GM12878 (cell line): ENCODE results near the gene CCDC87. TPM values are rescaled to one million over a fixed set of nuclear protein-coding genes. Genes with fewer than 3 reads are reported as not detected.

Source experiments
- BCL3 ChIP-seq: IDR thresholded peaks from 2 replicates; pipeline ENCODE4 v1.6.1; 2011; ENCODE audit warnings: borderline replicate concordance, low read depth, mild to moderate bottlenecking, moderate library complexity, low read length; ENCODE audit not compliant: insufficient read depth, poor library complexity, severe bottlenecking
- BRCA1 ChIP-seq: IDR thresholded peaks from 2 replicates; pipeline ENCODE4 v1.6.1; 2011; ENCODE audit warnings: low read depth, low read length, improper control_type of control experiment
- CBFB ChIP-seq: IDR thresholded peaks from 2 replicates; pipeline ENCODE4 v1.6.1; 2016; ENCODE audit warnings: antibody characterized with exemption, low read depth
- CREM ChIP-seq: IDR thresholded peaks from 2 replicates; pipeline ENCODE4 v1.6.1; 2014; ENCODE audit warnings: antibody characterized with exemption, low read depth
- DPF2 ChIP-seq: fragments of 450-650 bp; IDR thresholded peaks from 2 replicates; pipeline ENCODE4 v1.6.1; 2017; ENCODE audit warnings: mild to moderate bottlenecking
- FOS ChIP-seq: IDR thresholded peaks from 3 replicates; pipeline ENCODE4 v1.6.1; 2011; ENCODE audit warnings: borderline replicate concordance; ENCODE audit not compliant: insufficient read length; ENCODE audit errors: extremely low read depth
- FOXK2 ChIP-seq: fragments of 450-650 bp; IDR thresholded peaks from 2 replicates; pipeline ENCODE4 v1.6.1; 2017; ENCODE audit warnings: mild to moderate bottlenecking, moderate library complexity
- HDGF ChIP-seq: fragments of 450-650 bp; IDR thresholded peaks from 2 replicates; pipeline ENCODE4 v1.6.1; 2016; ENCODE audit warnings: antibody characterized with exemption
- MEF2A ChIP-seq: IDR thresholded peaks from 2 replicates; pipeline ENCODE4 v1.6.1; 2011; ENCODE audit warnings: low read depth, mild to moderate bottlenecking, low read length, moderate library complexity; ENCODE audit not compliant: insufficient read depth
- MTA3 ChIP-seq: IDR thresholded peaks from 2 replicates; pipeline ENCODE4 v1.6.1; 2012; ENCODE audit warnings: low read length, inconsistent platforms, borderline replicate concordance
- NFIC ChIP-seq: IDR thresholded peaks from 2 replicates; pipeline ENCODE4 v1.6.1; 2012; ENCODE audit warnings: low read depth, mild to moderate bottlenecking, inconsistent platforms, low read length, moderate library complexity
- NR2F1 ChIP-seq: fragments of 450-650 bp; conservative IDR thresholded peaks from 2 replicates; pipeline ENCODE4 v1.6.1; 2017; ENCODE audit warnings: mild to moderate bottlenecking
- PAX5 ChIP-seq: IDR thresholded peaks from 2 replicates; pipeline ENCODE4 v1.6.1; 2011; ENCODE audit warnings: low read depth, low read length, borderline replicate concordance
- POLR2A ChIP-seq: IDR thresholded peaks from 2 replicates; pipeline ENCODE4 v1.6.1; 2011; ENCODE audit warnings: low read depth, mild to moderate bottlenecking, low read length
- POLR2AphosphoS2 ChIP-seq: IDR thresholded peaks from 2 replicates; pipeline ENCODE4 v1.6.1; 2011; ENCODE audit warnings: low read depth, mild to moderate bottlenecking, low read length, improper control_type of control experiment, moderate library complexity
- RAD51 ChIP-seq: fragments of 450-650 bp; IDR thresholded peaks from 2 replicates; pipeline ENCODE4 v1.6.1; 2016; ENCODE audit warnings: moderate library complexity, mild to moderate bottlenecking, inconsistent platforms
- RB1 ChIP-seq: fragments of 450-650 bp; formaldehyde crosslinking; IDR thresholded peaks from 2 replicates; pipeline ENCODE4 v1.6.1; 2017; ENCODE audit warnings: mild to moderate bottlenecking, borderline replicate concordance
- REST ChIP-seq: IDR thresholded peaks from 2 replicates; pipeline ENCODE4 v1.6.1; 2012; ENCODE audit warnings: mild to moderate bottlenecking, low read depth, low read length
- SMAD1 ChIP-seq: fragments of 450-650 bp; IDR thresholded peaks from 2 replicates; pipeline ENCODE4 v1.6.1; 2018; ENCODE audit warnings: mild to moderate bottlenecking, low read depth; ENCODE audit not compliant: partially characterized antibody
- SPI1 ChIP-seq: IDR thresholded peaks from 2 replicates; pipeline ENCODE4 v1.6.1; 2011; ENCODE audit warnings: low read depth, mild to moderate bottlenecking, low read length, moderate library complexity, borderline replicate concordance; ENCODE audit not compliant: insufficient read depth
- STAT1 ChIP-seq: fragments of 450-650 bp; conservative IDR thresholded peaks from 2 replicates; pipeline ENCODE4 v1.6.1; 2014; ENCODE audit warnings: antibody characterized with exemption, mild to moderate bottlenecking
- YBX1 ChIP-seq: fragments of 450-650 bp; IDR thresholded peaks from 2 replicates; pipeline ENCODE4 v1.6.1; 2016; ENCODE audit warnings: antibody characterized with exemption
- polyA plus RNA-seq, 11 experiments: library from polyadenylated mRNA; depleted of rRNA in 4 of 11; unstranded in 6 of 11; stranded (reverse) in 5 of 11; fragments of >200 nt; fragmentation: Nextera tagmentation in 4 of 11; fragmentation: Illumina TruSeq in 1 of 11; extraction: Ambion mirVana in 4 of 11; extraction: Trizol in 1 of 11; gene quantifications; 1 replicate in 1 of 11; 2 replicates in 10 of 11; pipeline versions ENCODE4 v1.2.1 to v1.2.3, GENCODE V29; 2011 to 2016; ENCODE audit warnings: inconsistent platforms in 2 of 11, missing spikeins in 2 of 11, low read depth in 1 of 11
- total RNA-seq, 4 experiments: library from RNA; depleted of rRNA in 3 of 4; stranded (reverse); fragments of >200 nt in 3 of 4; fragmentation: Illumina TruSeq in 1 of 4; extraction: Trizol in 1 of 4; gene quantifications; 2 replicates each; pipeline versions ENCODE4 v1.2.1 to v1.2.3, GENCODE V29; 2013 to 2021
- TF ChIP-seq, protein P1 (sequence below): IDR thresholded peaks from 2 replicates; pipeline ENCODE4 v1.6.1; 2012; ENCODE audit warnings: low read depth, low read length, improper control_type of control experiment
- TF ChIP-seq, protein P2 (sequence below): fragments of 450-650 bp; IDR thresholded peaks from 2 replicates; pipeline ENCODE4 v1.6.1; 2017; ENCODE audit warnings: low read depth, mild to moderate bottlenecking, moderate library complexity
- TF ChIP-seq, protein P3 (sequence below): fragments of 450-650 bp; IDR thresholded peaks from 2 replicates; pipeline ENCODE4 v1.6.1; 2017; ENCODE audit warnings: borderline replicate concordance

CCDC87 gene
- total and polyA plus RNA-seq, 10 of the 15 experiments (the other 5 are each of a cell fraction or from before 2014, with no cell fraction given): 0.02 to 0.17 (median 0.09) TPM; not detected in 3

DNA sequence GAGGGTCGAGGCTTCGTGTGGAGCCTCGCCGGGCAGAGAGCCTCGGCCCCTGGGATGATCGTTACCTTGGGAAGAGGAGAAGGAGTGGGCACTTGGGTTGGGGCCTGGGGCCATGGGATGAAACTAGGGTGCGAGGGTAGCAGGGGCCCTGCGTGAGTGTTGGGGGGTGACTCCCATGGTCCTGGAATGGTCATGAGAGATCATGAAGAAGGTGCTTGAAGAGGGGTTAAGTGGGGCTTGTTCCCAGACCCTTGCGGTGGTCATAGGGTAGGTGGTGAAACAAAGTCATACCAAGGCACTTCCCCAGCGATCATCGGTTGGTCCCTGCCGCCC lies 406 bp upstream of the CCDC87 start (continued):
- TF ChIP-seq NFIC (no peak), DPF2 (no peak), YBX1 (no peak), FOXK2 (peak; percentile 65), MTA3 (no peak), SMAD1 (peak; percentile 48), RB1 (0 out of 2 replicates have a peak, but pooled peaks have one; percentile 23), NR2F1 (no peak), MEF2A (no peak), CREM (no peak), RAD51 (no peak), SPI1 (peak; percentile 17; the same call in 1 of the 2 replicates), POLR2AphosphoS2 (no peak), BRCA1 (no peak), PAX5 (no peak), STAT1 (no peak), REST (no peak), POLR2A (no peak), BCL3 (no peak), CBFB (no peak), HDGF (peak; percentile 51; the same call in 1 of the 2 replicates), FOS (no peak)
- TF ChIP-seq, protein P1, sequence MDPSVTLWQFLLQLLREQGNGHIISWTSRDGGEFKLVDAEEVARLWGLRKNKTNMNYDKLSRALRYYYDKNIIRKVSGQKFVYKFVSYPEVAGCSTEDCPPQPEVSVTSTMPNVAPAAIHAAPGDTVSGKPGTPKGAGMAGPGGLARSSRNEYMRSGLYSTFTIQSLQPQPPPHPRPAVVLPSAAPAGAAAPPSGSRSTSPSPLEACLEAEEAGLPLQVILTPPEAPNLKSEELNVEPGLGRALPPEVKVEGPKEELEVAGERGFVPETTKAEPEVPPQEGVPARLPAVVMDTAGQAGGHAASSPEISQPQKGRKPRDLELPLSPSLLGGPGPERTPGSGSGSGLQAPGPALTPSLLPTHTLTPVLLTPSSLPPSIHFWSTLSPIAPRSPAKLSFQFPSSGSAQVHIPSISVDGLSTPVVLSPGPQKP: no peak
- TF ChIP-seq, protein P2, sequence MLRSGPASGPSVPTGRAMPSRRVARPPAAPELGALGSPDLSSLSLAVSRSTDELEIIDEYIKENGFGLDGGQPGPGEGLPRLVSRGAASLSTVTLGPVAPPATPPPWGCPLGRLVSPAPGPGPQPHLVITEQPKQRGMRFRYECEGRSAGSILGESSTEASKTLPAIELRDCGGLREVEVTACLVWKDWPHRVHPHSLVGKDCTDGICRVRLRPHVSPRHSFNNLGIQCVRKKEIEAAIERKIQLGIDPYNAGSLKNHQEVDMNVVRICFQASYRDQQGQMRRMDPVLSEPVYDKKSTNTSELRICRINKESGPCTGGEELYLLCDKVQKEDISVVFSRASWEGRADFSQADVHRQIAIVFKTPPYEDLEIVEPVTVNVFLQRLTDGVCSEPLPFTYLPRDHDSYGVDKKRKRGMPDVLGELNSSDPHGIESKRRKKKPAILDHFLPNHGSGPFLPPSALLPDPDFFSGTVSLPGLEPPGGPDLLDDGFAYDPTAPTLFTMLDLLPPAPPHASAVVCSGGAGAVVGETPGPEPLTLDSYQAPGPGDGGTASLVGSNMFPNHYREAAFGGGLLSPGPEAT: peak; percentile 54; the same call in 1 of the 2 replicates
- TF ChIP-seq, protein P3, sequence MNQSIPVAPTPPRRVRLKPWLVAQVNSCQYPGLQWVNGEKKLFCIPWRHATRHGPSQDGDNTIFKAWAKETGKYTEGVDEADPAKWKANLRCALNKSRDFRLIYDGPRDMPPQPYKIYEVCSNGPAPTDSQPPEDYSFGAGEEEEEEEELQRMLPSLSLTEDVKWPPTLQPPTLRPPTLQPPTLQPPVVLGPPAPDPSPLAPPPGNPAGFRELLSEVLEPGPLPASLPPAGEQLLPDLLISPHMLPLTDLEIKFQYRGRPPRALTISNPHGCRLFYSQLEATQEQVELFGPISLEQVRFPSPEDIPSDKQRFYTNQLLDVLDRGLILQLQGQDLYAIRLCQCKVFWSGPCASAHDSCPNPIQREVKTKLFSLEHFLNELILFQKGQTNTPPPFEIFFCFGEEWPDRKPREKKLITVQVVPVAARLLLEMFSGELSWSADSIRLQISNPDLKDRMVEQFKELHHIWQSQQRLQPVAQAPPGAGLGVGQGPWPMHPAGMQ: no peak
